GM23248 (cell line): ENCODE data around the gene CLPSL2.

Source experiments
- EZH2 ChIP-seq: fragments of 200-600 bp; sonication (generic); IDR thresholded peaks from 2 replicates; pipeline ENCODE4 v1.6.1; 2018; ENCODE audit warnings: antibody characterized with exemption, mild to moderate bottlenecking; ENCODE audit not compliant: insufficient read depth, poor library complexity, severe bottlenecking
- EZH2phosphoT487 ChIP-seq: fragments of 200-600 bp; sonication (generic); IDR thresholded peaks from 2 replicates; pipeline ENCODE4 v1.6.1; 2018; ENCODE audit warnings: antibody characterized with exemption, moderate library complexity, mild to moderate bottlenecking, low read depth; ENCODE audit not compliant: insufficient read depth

DNA sequence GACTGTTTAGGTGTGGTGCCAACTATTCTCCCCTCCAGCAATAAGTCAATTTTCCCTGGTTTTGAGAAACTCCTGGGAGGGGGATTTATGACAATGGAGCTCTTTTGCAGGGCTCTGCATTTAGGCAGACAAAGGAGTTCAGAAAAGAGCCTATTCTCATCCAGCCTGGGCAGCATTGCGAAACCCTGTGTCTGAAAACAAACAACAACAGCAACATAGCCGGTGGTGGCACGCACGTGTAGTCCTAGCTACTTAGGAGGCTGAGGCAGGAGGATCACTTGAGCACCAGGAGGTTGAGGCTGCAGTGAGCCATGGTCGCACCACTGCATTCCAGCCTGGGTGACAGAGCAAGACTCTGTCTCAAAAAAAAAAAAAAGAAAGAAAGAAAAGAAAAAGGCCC lies 14.3 kb downstream of the CLPSL2 start:
- TF ChIP-seq EZH2phosphoT487 (no peak), EZH2 (no peak)
